HepG2 (cell line): ENCODE results near the gene FGD6. TPM values are rescaled to one million over a fixed set of nuclear protein-coding genes. Genes with fewer than 3 reads are reported as not detected.

Experiments used
- ATAC-seq: fragments of 200-7000 bp; cut with Tn5 transposase; 3 replicates; pipeline ENCODE4 v1.9.1; 2020; ENCODE audit warnings: mild to moderate bottlenecking, moderate library complexity
- BruUV-seq: library from RNA; stranded (reverse); fragments of 400-500 nt; replicated peaks from 2 replicates; lab custom pipeline; 2021; lab: Mats Ljungman, UMichigan
- CTCF ChIA-PET: fragments of 300-600 bp; formaldehyde crosslinking; extraction: SDS; loops from one replicate; lab custom pipeline; 2021; ENCODE audit warnings: low total read pairs, inconsistent platforms, low intra/inter-chr PET ratio; lab: Yijun Ruan, JAX
- POLR2A ChIA-PET: fragments of 350-600 bp; sonication (Branson Sonifier 250); formaldehyde crosslinking; loops from one replicate; lab custom pipeline; 2020; ENCODE audit warnings: antibody characterized with exemption, inconsistent platforms; lab: Yijun Ruan, JAX
- DNase-seq: peaks from one replicate; pipeline ENCODE4 v3.0.0-alpha.2; 2015; ENCODE audit warnings: low spot score
- FAIRE-seq: peaks from 3 replicates; lab custom pipeline; 2011; peaks lifted over from hg19 to GRCh38; lab: Jason Lieb, UNC
- H2AFZ ChIP-seq: one replicate; pipeline ENCODE4 v1.6.1; 2011; ENCODE audit warnings: low read length, inconsistent platforms
- H3K27ac ChIP-seq: fragments of 300-600 bp; 3 replicates; pipeline ENCODE4 v1.8.0; 2011; ENCODE audit warnings: mixed run types, mild to moderate bottlenecking, mixed read lengths, low read length, inconsistent platforms; ENCODE audit not compliant: insufficient read depth; ENCODE audit errors: extremely low read length
- H3K27me3 ChIP-seq, 2 experiments: fragments of 200-600 bp in 1 of 2; 2 replicates in 1 of 2; 3 replicates in 1 of 2; pipeline versions ENCODE4 v1.6.0 to v1.8.0; 2011; ENCODE audit warnings: low read length in 2 of 2, mild to moderate bottlenecking in 2 of 2, moderate library complexity in 2 of 2, inconsistent platforms in 1 of 2; ENCODE audit not compliant: insufficient read depth in 2 of 2, control insufficient read depth in 1 of 2
- H3K36me3 ChIP-seq, 2 experiments: fragments of 200-600 bp in 1 of 2; replicated peaks in 1 of 2; 2 replicates in 1 of 2; 3 replicates in 1 of 2; pipeline versions ENCODE4 v1.5.1 to v1.8.0; 2011; ENCODE audit warnings: low read length in 2 of 2, inconsistent platforms in 1 of 2; ENCODE audit not compliant: insufficient read depth in 2 of 2, control insufficient read depth in 1 of 2
- H3K4me1 ChIP-seq: 2 replicates; pipeline ENCODE4 v1.5.1; 2012; ENCODE audit warnings: low read length, inconsistent platforms; ENCODE audit not compliant: insufficient read depth
- H3K4me2 ChIP-seq: 2 replicates; pipeline ENCODE4 v1.6.0; 2011; ENCODE audit warnings: low read depth, low read length, inconsistent platforms
- H3K4me3 ChIP-seq, 3 experiments: fragments of 200-600 bp in 1 of 3; sonication (generic), shearing (Covaris generic) in 1 of 3; replicated peaks in 1 of 3; 2 replicates each; pipeline ENCODE4 v1.5.1; 2011 to 2016; ENCODE audit warnings: low read length in 3 of 3, inconsistent platforms in 2 of 3, low read depth in 2 of 3, mild to moderate bottlenecking in 2 of 3, control low read depth in 1 of 3, mixed read lengths in 1 of 3; ENCODE audit not compliant: insufficient read depth in 1 of 3
- H3K79me2 ChIP-seq: one replicate; pipeline ENCODE4 v1.6.1; 2011; ENCODE audit warnings: low read length, inconsistent platforms; ENCODE audit not compliant: insufficient read depth
- H3K9ac ChIP-seq: 2 replicates; pipeline ENCODE4 v1.6.0; 2011; ENCODE audit warnings: mild to moderate bottlenecking, low read depth, low read length, inconsistent platforms; ENCODE audit not compliant: insufficient read depth
- H3K9me3 ChIP-seq: 2 replicates; pipeline ENCODE4 v1.5.1; 2012; ENCODE audit warnings: mild to moderate bottlenecking, low read length
- H4K20me1 ChIP-seq: 2 replicates; pipeline ENCODE4 v1.6.0; 2011; ENCODE audit warnings: inconsistent platforms, mild to moderate bottlenecking, low read length, moderate library complexity; ENCODE audit not compliant: insufficient read depth
- IKZF1 ChIP-seq: fragments of 450-650 bp; IDR thresholded peaks from 2 replicates; pipeline ENCODE4 v1.7.1; 2016
- MYPOP ChIP-seq: sonication (generic); formaldehyde crosslinking; IDR thresholded peaks from 2 replicates; pipeline ENCODE4 v1.8.1; 2023; ENCODE audit warnings: mild to moderate bottlenecking, moderate library complexity, missing genetic modification reagents
- NCOA1 ChIP-seq: sonication (generic); formaldehyde crosslinking; IDR thresholded peaks from 2 replicates; pipeline ENCODE4 v1.9.0; 2021; ENCODE audit warnings: missing genetic modification reagents
- POLR2G ChIP-seq: fragments of 200-400 bp; formaldehyde crosslinking; IDR thresholded peaks from 2 replicates; pipeline ENCODE4 v1.6.1; 2018; ENCODE audit warnings: mild to moderate bottlenecking, low read depth, low read length, moderate library complexity
- SP140L ChIP-seq: sonication (generic); formaldehyde crosslinking; IDR thresholded peaks from 2 replicates; pipeline ENCODE4 v1.4.0; 2020; ENCODE audit warnings: missing genetic modification reagents, borderline replicate concordance
- ZNF543 ChIP-seq: sonication (generic); formaldehyde crosslinking; IDR thresholded peaks from 2 replicates; pipeline ENCODE4 v1.4.0; 2020; ENCODE audit warnings: mild to moderate bottlenecking, missing genetic modification reagents
- ZNF652 ChIP-seq: IDR thresholded peaks from 2 replicates; pipeline ENCODE4 v1.6.1; 2016; ENCODE audit warnings: low read depth, borderline replicate concordance
- ZNF768 ChIP-seq: sonication (generic); formaldehyde crosslinking; IDR thresholded peaks from 2 replicates; pipeline ENCODE4 v1.4.0; 2020; ENCODE audit warnings: missing genetic modification reagents
- WGBS: methylation state at CpG from one replicate; pipeline ENCODE4 v1.1.6; 2017; ENCODE audit warnings: low lambda C conversion rate; 5-methylcytosine and 5-hydroxymethylcytosine counted together
- in situ Hi-C: cut with HindIII; loops from 2 replicates; pipeline ENCODE4 v1.10.0; 2017; ENCODE audit warnings: low pct_unique_long_range_greater_than_20kb; ENCODE audit not compliant: extremely low pct_ligation_motif_present
- intact Hi-C: fragments of 100-400 bp; cut with micrococcal nuclease; formaldehyde crosslinking; loops from one replicate; pipeline ENCODE4 v1.10.0; 2022; ENCODE audit not compliant: unreplicated experiment
- polyA plus RNA-seq, 8 experiments: library from polyadenylated mRNA; depleted of rRNA in 3 of 8; stranded (reverse) in 7 of 8; unstranded in 1 of 8; fragments of >200 nt; fragmentation: Illumina TruSeq in 4 of 8; extraction: Trizol in 4 of 8; gene quantifications; 2 replicates each; pipeline versions ENCODE4 v1.2.1 to v1.2.3, GENCODE V29; 2011 to 2016; ENCODE audit warnings: low read depth in 4 of 8, missing spikeins in 1 of 8, mixed read lengths in 1 of 8; ENCODE audit not compliant: insufficient read depth in 1 of 8
- total RNA-seq, 5 experiments: library from RNA; depleted of rRNA; stranded (reverse); fragments of >200 nt; fragmentation: Illumina TruSeq; extraction: Trizol; gene quantifications; 2 replicates each; pipeline ENCODE4 v1.2.3, GENCODE V29; 2016; ENCODE audit warnings: low read depth in 1 of 5
- TF ChIP-seq, protein P1 (sequence below): IDR thresholded peaks from 2 replicates; pipeline ENCODE4 v1.6.1; 2012; ENCODE audit warnings: low read depth, low read length, improper control_type of control experiment

FGD6 gene
- total and polyA plus RNA-seq, 2 of the 13 experiments (the other 11 are each of a cell fraction or from before 2014, with no cell fraction given) = 2.2 to 4.3 TPM

- TF ChIP-seq ZNF652 (no peak), SP140L (CRISPR knock-in tag) (no peak), ZNF543 (CRISPR knock-in tag) (no peak), POLR2G (no peak), ZNF768 (CRISPR knock-in tag) (no peak)
Observed at GRCh38 chr12:95126736-95127135, 90.5 kb downstream of the FGD6 start (continued).

- no peak overlapping the region for H3K4me2 ChIP-seq
- 98% methylated on average over 2 of the region's 2 CpGs for WGBS
- H3K27ac ChIP-seq = no peak overlapping the region
- no peak overlapping the region for H3K4me3 ChIP-seq
- no peaks in the 10 kb centered on the region for H3K27me3 ChIP-seq
- DNase-seq (no peak), FAIRE-seq (no peak), ATAC-seq (no peak)
- intact Hi-C loops (no loop called here), in situ Hi-C loops (no loop called here)
- no peak overlapping the region for H3K9ac ChIP-seq
- ChIA-PET POLR2A (no interaction called here), CTCF (no interaction called here)
- H3K36me3 ChIP-seq = no peaks in the 10 kb centered on the region
- no peaks in the 10 kb centered on the region for H3K79me2 ChIP-seq
- TF ChIP-seq, protein P1, sequence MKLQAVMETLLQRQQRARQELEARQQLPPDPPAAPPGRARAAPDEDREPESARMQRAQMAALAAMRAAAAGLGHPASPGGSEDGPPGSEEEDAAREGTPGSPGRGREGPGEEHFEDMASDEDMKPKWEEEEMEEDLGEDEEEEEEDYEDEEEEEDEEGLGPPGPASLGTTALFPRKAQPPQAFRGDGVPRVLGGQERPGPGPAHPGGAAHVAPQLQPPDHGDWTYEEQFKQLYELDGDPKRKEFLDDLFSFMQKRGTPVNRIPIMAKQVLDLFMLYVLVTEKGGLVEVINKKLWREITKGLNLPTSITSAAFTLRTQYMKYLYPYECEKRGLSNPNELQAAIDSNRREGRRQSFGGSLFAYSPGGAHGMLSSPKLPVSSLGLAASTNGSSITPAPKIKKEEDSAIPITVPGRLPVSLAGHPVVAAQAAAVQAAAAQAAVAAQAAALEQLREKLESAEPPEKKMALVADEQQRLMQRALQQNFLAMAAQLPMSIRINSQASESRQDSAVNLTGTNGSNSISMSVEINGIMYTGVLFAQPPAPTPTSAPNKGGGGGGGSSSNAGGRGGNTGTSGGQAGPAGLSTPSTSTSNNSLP = no peak
- TF ChIP-seq IKZF1 (no peak), NCOA1 (CRISPR knock-in tag) (no peak), MYPOP (CRISPR knock-in tag) (no peak)
- no peaks in the 10 kb centered on the region for H3K9me3 ChIP-seq
- H3K4me1 ChIP-seq = no peaks in the 10 kb centered on the region
- H4K20me1 ChIP-seq = no peaks in the 10 kb centered on the region
- BruUV-seq = no TSS peak
- H2AFZ ChIP-seq = no peak overlapping the region
Observed at GRCh38 chr12:95126076-95126475, 91.2 kb downstream of the FGD6 start.
